COR-L47 (cell line): ENCODE measurements around the gene GINS1.

Experiments used
- DNase-seq: peaks from one replicate; lab custom pipeline; 2025; lab: John Stamatoyannopoulos, UW

GINS1 gene

GRCh38 chr20:25477014-25477882 lies 69.8 kb downstream of the GINS1 start:
- no peak for DNase-seq

- no peak for DNase-seq
Measured at GRCh38 chr20:25478889-25479568, 71.6 kb downstream of the GINS1 start.

GRCh38 chr20:25479638-25480037 lies 72.2 kb downstream of the GINS1 start:
- no peak for DNase-seq

GRCh38 chr20:25480156-25480555 lies 72.7 kb downstream of the GINS1 start:
- no peak for DNase-seq

GRCh38 chr20:25480797-25481196 lies 73.3 kb downstream of the GINS1 start:
- DNase-seq, result no peak

- no peak for DNase-seq
Measured at GRCh38 chr20:25481235-25481917, 73.9 kb downstream of the GINS1 start.

GRCh38 chr20:25481918-25482253 lies 74.4 kb downstream of the GINS1 start:
- no peak for DNase-seq

GRCh38 chr20:25483431-25484132 lies 76.1 kb downstream of the GINS1 start:
- no peak for DNase-seq

- no peak for DNase-seq
Measured at GRCh38 chr20:25484224-25484846, 76.9 kb downstream of the GINS1 start.

GRCh38 chr20:25484911-25485511 lies 77.5 kb downstream of the GINS1 start:
- no peak for DNase-seq

- no peak for DNase-seq
Measured at GRCh38 chr20:25485872-25486271, 78.4 kb downstream of the GINS1 start.

GRCh38 chr20:25486377-25486776 lies 78.9 kb downstream of the GINS1 start:
- no peak for DNase-seq

GRCh38 chr20:25487306-25487705 lies 79.8 kb downstream of the GINS1 start:
- DNase-seq, result no peak

- DNase-seq, result no peak
Measured at GRCh38 chr20:25487975-25488374, 80.5 kb downstream of the GINS1 start.

- no peak for DNase-seq
Measured at GRCh38 chr20:25489221-25489871, 81.9 kb downstream of the GINS1 start.

GRCh38 chr20:25490656-25491445 lies 83.4 kb downstream of the GINS1 start:
- DNase-seq, result no peak

GRCh38 chr20:25491446-25492038 lies 84.1 kb downstream of the GINS1 start:
- no peak for DNase-seq

- DNase-seq, result no peak
Measured at GRCh38 chr20:25493137-25493536, 85.7 kb downstream of the GINS1 start.

- no peak for DNase-seq
Measured at GRCh38 chr20:25493748-25494505, 86.5 kb downstream of the GINS1 start.
